Measurements from ENCODE around the gene TAX1BP1.
"Not testable (repeated sequence)": the region's sequence is repeated elsewhere in the genome, so short reads cannot be mapped to it uniquely, and the experiment has no call there.

The TAX1BP1 gene

DNA sequence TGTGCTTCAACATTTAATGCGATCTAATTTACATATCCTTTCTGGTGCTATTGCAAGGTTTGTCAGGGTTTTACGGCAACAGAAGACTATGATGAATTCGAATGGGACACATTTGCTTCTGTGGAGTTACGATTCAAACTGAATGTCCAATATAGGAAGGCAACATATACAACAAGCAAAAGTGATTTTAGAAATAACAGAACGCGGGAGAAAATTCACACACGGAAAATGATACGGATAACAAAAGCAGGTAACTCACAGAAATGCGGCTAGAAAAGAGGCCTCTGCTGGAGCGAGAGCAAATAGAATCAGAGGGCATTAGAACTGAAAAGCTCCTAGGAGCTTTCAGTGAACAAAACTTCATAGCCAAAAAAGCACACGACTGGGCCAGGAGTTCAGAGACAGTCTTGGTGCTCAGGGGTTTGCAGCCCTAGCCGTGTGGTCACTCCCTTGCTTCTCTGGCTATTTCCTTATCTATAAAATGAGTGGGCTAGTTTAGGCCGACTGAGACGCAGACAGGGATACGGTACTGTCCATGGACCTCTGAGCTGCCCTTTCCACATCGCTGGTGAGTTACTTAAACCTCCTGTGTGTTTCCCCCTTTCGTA, 557 bp upstream of the TAX1BP1 start:
- DNase-seq: no peak

DNA sequence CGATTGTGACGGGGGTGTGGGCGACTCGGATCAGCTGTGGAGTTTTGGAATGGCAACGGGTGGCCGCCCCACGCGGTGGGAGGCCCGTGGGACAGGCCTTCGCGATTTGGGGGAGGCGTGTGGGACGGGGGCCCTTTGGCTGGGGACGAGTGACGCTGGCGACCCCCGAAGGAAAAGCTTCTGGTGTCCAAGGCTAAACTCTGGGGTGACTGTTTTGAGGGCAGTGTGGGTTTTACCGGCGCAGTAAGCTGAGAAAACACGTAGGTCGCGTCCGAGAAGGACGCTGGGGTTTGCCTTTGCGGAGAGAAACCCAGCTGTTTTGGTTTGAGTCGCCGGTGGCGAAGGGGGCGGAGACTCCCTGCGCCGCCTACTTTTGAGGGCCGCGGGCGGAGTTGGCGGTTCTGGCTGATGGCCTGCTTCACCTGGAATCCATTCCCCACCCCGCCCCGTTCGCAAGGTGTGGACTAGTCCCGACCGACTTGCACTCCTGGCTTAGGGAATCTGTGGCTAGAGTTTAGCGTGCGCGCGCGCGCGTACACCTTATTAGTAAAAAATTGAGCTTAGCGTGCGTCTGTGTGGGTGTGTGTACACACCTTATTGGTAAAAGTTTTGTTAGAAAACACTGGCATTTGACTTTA, 606 bp downstream of the TAX1BP1 start:
- peak; percentile 75 to 76 for DNase-seq

DNA sequence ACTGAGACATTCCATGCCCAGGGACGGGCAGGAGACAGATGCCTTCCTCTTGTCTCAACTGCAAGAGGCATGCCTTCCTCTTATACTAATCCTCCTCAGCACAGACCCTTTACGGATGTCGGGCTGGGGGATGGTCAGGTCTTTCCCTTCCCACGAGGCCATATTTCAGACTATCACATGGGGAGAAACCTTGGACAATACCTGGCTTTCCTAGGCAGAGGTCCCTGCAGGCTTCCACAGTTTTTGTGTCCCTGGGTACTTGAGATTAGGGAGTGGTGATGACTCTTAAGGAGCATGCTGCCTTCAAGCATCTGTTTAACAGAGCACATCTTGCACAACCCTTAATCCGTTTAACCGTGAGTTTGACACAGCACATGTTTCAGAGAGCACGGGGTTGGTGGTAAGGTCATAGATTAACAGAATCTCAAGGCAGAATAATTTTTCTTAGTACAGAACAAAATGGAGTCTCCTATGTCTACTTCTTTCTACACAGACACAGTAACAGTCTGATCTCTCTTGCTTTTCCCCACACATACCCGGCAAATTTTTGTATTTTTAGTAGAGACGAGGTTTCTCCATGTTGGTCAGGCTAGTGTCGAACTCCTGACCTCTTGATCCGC, 2.2 kb downstream of the TAX1BP1 start:
- DNase-seq: not testable (repeated sequence)

DNA sequence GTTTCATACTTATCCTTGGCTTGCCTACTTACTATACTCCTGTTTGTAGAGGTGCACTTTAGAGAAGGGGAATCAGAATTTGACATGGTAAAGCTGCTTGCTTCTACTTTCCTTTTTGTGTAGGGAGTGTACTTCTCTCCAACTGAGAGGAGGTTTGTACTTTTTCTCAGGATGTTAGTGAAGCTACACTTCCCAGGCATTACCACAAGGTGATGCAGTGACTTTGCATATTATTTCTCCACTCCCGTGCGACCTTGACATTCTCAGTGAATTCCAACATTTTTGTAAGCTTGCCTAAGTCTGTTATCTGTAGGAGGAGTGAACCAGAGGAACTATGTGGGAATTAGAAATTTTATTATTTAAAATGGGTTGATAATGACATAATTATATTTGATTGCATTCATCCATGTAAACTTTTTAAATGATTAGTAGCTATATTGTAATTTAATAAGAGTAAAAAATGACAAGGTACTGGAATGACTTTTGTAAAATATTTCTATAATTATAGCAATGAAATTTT, 5.2 kb downstream of the TAX1BP1 start:
- DNase-seq: no peak

DNA sequence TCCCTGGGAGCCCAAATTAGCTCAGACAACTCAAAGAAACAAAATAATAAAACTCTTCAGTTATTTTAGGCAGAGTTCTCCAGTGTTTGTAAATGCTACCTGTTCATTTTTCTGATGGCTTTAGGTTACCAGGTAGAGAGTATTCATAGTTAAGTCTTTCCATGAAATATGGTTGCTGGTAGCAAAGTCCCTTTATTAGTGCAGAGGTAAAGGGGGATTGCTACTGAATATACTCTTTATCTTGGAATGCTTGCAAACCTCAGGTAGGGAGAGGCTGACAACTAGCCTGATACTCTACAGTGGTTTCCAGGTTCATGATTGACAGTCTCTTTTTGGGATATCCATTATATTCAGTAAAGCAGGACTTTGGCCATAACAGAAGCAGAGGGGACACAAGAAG, 6.5 kb downstream of the TAX1BP1 start:
- DNase-seq: no peak

DNA sequence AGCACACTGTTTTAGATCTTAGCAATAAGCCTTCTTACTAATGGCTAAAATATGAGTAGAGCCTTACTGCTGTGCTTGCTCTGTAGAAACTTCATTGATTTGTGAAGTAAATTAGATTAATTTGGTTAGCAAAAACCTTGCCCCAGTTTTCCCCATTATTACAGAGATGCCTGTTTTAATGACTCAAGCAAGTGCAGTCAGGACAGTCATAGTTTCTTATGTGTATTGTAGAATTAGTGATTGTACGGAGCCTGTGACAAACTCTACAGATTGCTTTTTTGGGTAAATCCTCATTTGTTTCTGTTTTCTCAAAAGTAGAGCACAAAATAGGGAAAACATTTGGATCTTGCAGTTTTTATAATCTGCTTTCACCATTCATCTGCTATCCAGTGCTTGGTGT, 7.0 kb downstream of the TAX1BP1 start:
- DNase-seq: no peak

DNA sequence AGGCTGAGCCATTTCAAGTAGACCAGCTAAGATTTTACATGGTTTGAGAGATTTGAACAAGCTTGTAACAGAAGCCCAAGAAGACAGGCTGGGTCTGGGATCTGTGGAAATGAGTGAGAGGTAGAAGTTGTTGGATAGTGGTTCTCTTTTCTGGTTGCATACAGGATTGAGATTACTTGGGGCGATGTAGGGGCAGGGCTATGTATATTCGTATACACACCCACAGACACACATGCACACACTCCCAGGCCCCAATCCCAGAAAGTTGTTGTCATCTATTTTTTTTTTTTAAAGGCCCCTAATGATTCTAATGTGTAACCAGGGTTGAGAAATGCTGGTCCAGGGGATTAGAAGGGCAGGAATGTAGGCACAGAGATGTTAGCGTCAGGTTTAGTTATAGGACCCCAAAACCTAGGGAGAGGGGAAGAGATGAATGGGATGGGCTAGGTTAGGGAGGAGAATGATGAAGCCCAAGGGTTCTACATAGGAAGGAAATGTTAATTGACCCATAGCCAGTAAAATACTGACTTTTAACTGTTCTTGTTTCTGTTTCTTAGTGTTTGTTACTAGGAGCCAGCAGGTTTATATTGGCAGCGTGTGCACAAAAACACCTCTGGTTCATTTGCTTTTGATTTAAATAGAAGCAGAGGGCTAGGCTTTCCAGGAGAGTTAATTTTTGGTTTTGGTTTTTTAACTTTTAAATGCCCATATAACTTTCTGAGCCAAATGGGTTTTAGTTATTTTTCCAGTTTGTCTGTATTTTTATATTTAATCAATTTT, 7.8 kb downstream of the TAX1BP1 start:
- no peak for DNase-seq

DNA sequence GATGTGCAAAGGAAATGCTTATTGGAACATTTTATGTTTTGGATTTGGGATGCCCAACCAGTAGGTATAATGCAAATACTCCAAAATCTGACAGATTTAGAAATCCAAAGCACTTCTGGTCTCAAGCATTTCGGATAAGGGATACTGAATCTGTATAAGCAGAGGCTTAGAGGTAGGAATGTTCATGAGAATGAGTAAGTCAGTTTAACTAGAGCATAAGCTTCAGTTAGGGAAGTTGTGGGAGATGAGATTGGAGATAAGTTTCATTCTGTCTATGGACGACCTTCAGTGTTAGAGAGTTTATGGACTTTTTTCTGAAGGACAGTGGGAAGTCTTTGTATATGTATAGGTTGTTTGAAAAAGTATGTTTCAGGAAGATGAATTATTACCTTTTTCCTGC, 10.4 kb downstream of the TAX1BP1 start:
- no peak for DNase-seq

DNA sequence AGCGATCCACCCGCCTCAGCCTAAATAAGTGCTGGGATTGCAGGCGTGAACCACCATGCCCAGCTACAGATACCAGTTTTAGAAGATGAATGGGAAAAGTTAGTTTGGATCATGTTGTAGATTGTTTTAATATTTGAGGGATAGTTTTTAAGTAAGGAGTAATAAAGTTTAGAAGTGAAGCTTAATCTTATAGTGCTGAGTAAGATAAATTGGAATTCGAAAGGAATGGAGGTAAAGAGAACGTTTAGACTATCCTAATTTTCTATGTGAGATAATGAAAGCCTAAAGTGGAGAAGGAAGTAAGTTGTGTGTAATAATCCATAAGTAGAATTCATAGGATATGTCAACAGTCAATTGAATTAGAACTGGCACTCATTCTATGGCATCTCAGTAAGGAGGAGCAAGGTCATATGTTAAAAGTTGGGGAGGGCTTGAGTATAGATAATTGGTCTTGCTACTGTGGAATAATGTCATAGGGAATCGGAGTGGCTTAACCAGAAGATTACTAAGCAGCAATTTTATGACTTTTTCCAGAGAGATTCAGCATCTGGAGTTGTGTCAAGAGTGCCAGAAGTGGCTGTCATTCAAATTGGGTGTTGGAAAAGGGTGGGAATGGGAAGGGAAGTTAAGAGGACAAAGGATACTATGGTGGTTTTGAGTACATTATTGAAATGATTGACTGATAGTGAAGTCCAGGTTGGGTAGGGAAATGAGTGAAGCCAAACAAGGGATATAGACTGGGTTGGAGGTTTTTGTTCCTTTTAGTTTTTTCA, 12.1 kb downstream of the TAX1BP1 start:
- DNase-seq: no peak

DNA sequence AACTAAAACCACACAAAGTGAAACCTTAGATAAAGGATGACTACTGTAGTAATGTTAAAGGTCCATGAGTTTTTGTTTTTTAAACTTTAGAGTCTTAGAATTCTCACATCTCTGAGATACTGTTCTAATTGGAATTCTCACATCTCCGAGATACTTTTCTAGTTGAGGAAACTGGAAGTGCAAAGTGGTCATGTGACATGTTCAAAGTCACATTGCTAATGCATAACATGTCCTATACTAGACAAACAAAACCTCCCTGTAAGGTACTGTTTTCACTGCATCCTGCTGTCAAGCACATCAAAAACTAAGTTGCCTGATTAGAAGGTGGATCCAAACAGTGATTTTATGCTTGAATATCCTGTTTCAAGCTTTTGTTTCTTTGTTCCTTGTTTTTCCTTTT, 13.9 kb downstream of the TAX1BP1 start:
- DNase-seq: no peak

DNA sequence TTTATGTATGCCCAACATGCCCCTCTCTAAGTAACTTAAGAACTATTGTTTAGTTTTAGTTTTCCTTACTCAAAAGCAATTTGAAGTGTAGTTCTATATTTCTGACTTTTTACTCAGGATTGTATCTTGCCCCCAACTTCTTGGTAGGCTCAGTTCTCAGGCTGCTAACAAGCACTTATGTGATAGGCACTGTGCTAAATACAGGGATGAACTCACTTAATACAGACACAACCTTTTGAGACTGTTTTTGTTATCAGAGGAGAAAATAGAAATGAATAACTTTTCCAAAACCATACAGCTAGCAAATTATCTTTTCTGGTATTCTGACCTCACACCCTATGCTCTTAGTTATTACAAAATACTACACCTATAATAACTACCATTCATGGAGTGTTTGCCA, 16.3 kb downstream of the TAX1BP1 start:
- DNase-seq: no peak

DNA sequence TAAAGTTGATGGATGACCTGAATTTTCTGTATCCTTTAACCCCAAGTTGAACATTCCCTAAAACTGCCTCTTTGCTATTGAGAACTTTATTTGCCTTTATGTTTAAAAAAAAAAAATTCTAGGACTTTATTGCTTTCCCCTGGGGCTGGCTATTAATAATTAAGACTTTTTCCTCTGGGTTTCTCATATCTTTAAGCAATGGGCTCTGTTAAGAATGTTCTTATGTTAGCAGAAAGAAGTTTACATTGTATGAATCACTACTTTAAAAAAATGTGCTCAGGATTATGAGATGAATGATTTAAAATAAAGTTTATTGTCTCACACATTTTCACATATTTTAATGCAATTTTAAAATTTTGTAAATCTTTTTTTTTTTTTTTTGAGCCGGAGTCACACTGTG, 19.5 kb downstream of the TAX1BP1 start:
- no peak for DNase-seq

DNA sequence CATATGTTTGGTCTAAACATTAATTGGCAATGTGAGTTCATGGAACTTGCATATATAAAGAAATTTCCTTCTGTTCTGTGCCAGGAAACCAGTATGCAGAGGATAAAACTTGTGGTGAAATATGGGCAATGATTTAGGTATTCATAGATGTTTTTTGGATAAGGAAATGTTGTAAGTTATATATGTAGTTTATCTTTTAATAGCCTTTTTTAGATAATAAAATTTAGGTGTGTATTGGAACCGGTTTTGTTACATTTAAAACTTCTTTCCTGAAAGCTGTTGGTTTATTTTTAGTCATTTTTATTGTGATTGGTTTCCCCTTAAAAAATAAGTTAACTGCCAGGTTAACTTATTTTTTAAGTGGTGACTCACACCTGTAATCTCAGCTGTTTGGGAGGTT, 22.1 kb downstream of the TAX1BP1 start:
- DNase-seq: no peak

DNA sequence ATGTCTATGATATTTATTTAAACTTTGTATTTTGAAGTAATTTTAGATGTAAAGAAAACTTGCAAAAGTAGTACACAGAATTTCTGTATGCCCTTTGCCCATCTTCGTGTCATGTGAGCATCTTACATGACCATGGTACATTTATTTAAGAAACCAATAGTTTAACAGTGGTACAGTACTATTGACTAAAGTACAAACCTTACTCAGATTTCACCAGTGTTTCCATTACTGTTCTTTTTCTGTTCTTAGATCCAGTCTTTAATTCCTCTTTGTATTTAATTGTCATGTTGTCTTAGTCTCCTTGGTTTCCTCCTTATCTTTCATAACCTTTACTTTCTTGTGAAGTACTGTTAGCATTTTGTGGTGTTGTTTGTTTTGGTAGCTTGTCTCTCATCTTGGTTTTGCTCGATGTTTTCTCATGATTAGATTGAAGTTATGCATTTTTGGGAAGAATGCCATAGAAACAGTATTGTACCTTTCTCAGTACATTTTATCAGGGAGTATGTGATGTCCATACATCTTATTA, 24.1 kb downstream of the TAX1BP1 start:
- DNase-seq: no peak

DNA sequence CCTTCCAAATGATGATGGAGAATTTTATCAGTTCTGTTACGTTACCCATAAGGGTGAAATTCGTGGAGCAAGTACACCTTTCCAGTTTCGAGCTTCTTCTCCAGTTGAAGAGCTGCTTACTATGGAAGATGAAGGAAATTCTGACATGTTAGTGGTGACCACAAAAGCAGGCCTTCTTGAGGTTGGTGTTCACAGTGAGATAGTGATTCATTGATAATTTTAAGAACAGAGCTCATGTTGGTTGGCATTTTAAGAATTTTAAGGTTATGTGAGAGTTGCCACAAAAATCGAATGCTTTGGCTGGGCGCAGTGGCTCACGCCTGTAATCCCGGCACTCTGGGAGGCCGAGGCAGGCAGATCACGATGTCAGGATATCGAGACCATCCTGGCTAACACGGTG, 25.9 kb downstream of the TAX1BP1 start:
- DNase-seq: no peak

DNA sequence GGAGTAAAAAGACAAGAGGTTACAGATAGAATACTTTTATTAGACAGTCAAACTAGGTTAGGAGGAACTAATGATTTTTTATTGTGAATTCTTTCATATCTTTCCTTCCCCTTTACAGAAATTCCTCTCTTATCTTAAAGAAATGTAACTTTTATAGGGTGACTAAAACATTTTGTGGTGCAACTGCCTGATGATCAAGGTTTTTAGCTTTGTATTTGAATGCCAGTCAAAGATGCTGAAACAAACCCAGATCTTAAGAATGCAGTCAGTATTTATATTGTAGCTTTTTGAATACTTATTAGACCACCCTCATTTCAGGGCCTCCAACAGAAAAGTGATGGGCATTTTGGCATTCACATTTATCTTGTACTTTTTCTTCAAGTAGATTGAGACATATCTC, 27.4 kb downstream of the TAX1BP1 start:
- no peak for DNase-seq

DNA sequence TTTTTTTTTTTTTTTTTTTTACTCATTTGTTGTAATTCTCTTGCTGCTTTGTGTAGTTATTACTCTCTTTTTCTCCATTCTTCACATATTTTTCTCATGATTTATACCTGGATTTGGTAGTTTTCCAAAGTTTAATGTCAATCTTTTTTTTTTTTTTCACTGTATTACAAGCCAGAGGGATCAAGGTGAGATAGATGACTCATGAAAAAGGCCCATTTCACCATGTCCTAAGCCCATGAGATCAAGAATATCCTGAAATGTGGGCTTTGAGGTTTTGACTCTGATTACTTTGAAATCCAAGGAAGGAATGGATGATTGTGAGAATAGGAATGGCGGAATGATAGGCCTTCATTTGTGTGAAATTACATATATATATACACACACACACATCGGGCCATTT, 31.1 kb downstream of the TAX1BP1 start:
- no peak for DNase-seq

DNA sequence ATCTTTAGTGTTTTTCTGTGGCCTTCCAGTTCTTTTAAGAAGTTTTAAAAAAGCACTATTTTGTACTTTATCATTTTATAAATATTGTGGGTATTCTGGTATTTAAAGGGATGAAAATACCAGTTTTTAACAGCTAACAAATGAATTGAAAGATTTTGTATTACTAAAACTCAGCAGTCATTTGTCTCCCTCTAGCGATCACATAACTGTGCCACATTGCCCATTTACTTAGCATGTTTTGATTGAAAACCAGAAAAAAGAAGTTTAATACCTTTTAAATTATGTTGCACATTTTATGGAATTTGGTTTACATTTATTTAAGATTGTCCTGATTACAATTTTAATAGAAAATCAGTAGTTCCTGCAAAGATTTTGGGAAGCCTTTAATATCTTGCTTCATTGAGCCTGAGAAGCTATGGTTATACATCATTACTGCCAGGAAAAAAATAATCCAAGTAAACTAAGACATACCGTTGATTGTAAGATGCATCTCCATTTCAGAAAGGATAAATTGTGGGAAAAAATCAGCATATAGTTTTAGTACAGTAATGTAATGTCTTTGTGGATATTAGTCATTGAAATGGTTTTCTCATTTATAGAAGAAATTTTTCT, 34.9 kb downstream of the TAX1BP1 start:
- no peak for DNase-seq

DNA sequence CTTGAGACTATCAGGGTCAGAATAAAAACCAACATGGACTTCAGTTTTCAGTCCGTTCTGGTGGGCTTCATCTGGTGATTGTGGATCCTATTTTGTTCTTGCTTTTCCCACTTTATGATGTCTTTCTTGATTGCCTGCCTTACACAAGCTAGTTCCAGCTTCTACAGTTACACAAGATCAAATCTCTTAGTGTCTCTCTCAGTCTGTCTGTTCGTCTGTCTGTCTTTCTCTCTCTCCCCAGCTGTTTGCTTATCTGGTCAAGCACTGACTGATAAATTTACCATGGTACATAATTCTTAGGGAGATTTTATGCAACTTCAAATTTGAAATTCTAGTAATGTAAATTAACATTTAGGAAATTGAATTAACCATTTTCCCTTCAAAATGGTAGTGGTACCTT, 35.8 kb downstream of the TAX1BP1 start:
- no peak for DNase-seq

DNA sequence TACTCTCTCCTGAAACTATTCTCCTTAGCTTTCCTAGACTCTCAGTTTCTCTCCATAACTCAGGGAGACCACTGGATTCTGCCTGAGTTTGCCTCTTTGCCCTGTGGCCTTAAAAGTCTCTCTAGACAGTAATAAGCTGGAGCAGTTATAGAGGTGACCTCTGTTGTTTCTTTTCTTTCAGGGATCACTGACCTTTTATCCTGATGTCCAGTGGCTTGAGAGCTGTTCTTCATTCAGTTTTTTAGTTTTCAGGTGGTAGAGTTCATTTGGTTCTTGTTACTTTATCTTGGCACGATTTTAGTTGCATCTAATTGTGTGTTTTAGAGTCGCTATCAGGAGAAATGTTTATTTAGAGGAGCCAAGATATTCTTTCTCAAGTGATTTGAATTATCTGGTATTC, 37.7 kb downstream of the TAX1BP1 start:
- no peak for DNase-seq

DNA sequence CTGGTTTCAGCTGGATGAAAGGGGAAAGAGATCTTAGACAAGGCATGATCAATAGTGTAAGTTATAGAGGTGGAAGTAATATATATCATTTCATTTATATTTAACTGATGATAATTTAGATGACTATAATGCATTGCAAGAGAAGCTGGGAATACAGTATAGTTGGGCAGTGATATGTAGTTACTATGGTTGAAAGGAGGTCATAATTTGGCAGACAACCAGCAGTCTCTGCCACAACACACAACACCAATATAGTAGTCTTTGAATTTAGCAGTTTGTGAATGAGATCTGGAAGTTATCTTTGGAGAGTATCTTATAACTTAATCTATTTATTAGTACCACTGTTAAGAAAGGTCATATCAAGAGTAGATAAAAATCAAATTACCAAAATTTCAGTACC, 39.9 kb downstream of the TAX1BP1 start:
- DNase-seq: no peak

DNA sequence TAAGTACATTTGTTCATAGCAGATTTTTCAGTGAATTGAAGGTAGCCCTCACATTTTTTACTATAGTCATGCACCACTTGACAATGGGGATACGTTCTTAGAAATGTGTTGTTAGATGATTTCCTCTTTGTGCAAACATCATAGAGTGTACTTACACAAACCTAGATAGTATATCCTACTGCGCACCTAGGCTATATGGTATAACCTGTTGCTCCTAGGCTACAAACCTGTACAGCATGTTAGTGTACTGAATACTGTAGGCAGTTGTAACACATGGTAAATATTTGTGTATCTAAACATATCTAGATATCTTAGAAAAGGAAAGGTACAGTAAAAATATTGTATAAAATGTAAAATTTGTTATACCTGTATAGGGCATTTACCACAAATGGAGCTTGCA, 41.2 kb downstream of the TAX1BP1 start:
- DNase-seq: no peak
